AG04450 (cell line): Measurements from ENCODE around the gene RANBP9. TPM values are rescaled to one million over a fixed set of nuclear protein-coding genes. Genes with fewer than 3 reads are reported as not detected.

Experiments used
- CTCF ChIA-PET: fragments of 300-600, 350-600 bp; formaldehyde crosslinking; extraction: SDS; loops from one replicate; lab custom pipeline; 2022; ENCODE audit warnings: antibody characterized with exemption, inconsistent platforms; lab: Charles Lee
- POLR2A ChIA-PET: fragments of 350-600 bp; formaldehyde crosslinking; extraction: SDS; loops from one replicate; lab custom pipeline; 2021; ENCODE audit warnings: antibody characterized with exemption, inconsistent platforms; lab: Yijun Ruan, JAX
- DNase-seq: peaks from one replicate; pipeline ENCODE4 v3.0.0-alpha.2; 2011; ENCODE audit warnings: low read depth, low spot score
- H3K27ac ChIP-seq: one replicate; pipeline ENCODE4 v1.5.1; 2012; ENCODE audit warnings: low read depth, low read length, control low read depth
- H3K27me3 ChIP-seq: one replicate; pipeline ENCODE4 v1.6.0; 2012; ENCODE audit warnings: low read length; ENCODE audit not compliant: control insufficient read depth, insufficient read depth
- H3K4me3 ChIP-seq: 2 replicates; pipeline ENCODE4 v1.5.1; 2011; ENCODE audit warnings: mild to moderate bottlenecking, low read depth, low read length, control low read depth
- H3K9me3 ChIP-seq: 2 replicates; pipeline ENCODE4 v1.5.1; 2012; ENCODE audit warnings: low read length; ENCODE audit not compliant: control insufficient read depth, insufficient read depth
- polyA plus RNA-seq: library from polyadenylated mRNA; depleted of rRNA; stranded (reverse); fragments of >200 nt; gene quantifications from 2 replicates; pipeline ENCODE4 v1.2.3, GENCODE V29; 2011
- TF ChIP-seq, protein P1 (sequence below): IDR thresholded peaks from 2 replicates; pipeline ENCODE4 v1.5.1; 2011; ENCODE audit warnings: low read depth, low read length, control low read depth, inconsistent platforms

RANBP9 gene
- polyA plus RNA-seq, 1 experiment = 37.7 TPM

DNA sequence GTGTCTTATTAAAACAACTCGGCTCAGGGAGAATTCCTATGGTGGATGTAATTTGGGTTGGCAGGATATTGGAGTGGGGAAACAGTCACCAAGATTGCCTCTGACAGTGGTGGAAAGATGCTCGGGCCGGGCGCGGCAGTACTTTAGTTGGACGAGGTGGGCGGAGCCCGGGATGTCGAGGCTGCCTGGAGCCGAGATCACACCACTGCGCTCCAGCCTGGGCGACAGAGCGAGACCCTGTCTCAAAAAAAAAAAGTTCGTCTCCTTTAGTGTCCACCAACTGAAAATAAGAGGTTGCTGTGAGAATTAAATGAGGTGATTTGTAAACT lies 95.9 kb downstream of the RANBP9 start:
- no peak for DNase-seq
- Histone ChIP-seq H3K27me3 (no peaks in the 10 kb centered on the region), H3K27ac (peak overlapping the region; percentile 87), H3K9me3 (peaks cover 5% of the 10 kb centered on the region; the same call in 1 of the 2 replicates), H3K4me3 (peak overlapping the region; percentile 98)
- ChIA-PET CTCF (interaction anchor here (0.6 to 5.6 kb wide), 29 partner anchors 9 to 458 kb away, joined by 3 to 37 read pairs (median 4); partner anchors contain the start of genes MCUR1, SIRT5 and TBC1D7), POLR2A (interaction anchor here (1.0 to 3.1 kb wide), 7 partner anchors 11 to 452 kb away, joined by 3 to 30 read pairs (median 4); partner anchors contain the start of genes SIRT5 and TBC1D7)
- TF ChIP-seq, protein P1, sequence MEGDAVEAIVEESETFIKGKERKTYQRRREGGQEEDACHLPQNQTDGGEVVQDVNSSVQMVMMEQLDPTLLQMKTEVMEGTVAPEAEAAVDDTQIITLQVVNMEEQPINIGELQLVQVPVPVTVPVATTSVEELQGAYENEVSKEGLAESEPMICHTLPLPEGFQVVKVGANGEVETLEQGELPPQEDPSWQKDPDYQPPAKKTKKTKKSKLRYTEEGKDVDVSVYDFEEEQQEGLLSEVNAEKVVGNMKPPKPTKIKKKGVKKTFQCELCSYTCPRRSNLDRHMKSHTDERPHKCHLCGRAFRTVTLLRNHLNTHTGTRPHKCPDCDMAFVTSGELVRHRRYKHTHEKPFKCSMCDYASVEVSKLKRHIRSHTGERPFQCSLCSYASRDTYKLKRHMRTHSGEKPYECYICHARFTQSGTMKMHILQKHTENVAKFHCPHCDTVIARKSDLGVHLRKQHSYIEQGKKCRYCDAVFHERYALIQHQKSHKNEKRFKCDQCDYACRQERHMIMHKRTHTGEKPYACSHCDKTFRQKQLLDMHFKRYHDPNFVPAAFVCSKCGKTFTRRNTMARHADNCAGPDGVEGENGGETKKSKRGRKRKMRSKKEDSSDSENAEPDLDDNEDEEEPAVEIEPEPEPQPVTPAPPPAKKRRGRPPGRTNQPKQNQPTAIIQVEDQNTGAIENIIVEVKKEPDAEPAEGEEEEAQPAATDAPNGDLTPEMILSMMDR = no peak

DNA sequence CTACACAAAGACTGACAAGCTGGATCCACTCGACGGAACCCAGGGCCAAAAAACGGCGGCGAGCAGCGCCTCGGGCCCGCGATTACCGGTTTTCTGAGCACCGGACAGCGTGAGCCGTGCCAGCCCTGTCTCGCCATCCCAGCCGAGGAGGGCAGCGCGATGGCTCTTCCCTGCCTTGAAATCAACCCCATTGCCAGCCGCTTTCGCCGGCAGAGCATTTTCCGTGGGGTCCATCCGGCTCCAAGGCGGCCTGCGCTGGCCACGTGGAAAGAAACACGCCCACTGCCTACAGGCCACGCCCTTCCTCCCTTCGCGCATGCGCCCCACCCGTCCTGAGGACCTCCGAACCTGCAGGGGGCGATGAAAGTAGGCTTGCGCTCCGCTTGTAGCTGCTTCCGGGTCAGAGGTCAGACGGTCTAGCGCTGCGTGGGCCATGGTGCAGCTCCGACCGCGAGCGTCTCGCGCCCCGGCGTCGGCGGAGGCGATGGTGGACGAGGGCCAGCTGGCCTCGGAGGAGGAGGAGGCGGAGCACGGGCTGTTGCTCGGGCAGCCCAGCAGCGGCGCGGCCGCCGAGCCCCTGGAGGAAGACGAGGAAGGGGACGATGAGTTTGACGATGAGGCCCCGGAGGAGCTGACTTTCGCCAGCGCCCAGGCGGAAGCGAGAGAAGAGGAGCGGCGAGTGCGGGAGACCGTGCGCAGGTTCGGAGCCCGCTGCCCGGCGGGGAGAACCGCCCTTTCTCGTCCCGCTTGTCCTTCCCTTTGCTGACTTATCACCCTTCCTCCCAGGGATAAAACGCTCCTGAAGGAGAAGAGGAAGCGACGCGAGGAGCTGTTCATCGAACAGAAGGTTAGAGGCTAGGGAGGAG lies 96.5 kb downstream of the RANBP9 start, which contains the start of gene NOL7:
TSS of gene NOL7 (plus strand) at position 410 of the 866 bp plus-strand sequence. CDS start at position 434, 24 bp downstream.
- ChIA-PET CTCF (interaction anchor here (0.6 to 5.6 kb wide), 32 partner anchors 10 to 459 kb away, joined by 3 to 37 read pairs (median 4); partner anchors contain the start of genes SIRT5 and TBC1D7), POLR2A (interaction anchor here (0.6 to 3.1 kb wide), 14 partner anchors 10 to 453 kb away, joined by 3 to 30 read pairs (median 4); partner anchors contain the start of genes GFOD1, SIRT5 and TBC1D7)
- peak; percentile 98 for DNase-seq
- TF ChIP-seq, protein P1 = peak; percentile 87
- Histone ChIP-seq H3K27ac (peak within 1 kb of the TSS; percentile 94), H3K27me3 (no peaks in the 10 kb centered on the region), H3K4me3 (peak within 1 kb of the TSS; percentile 98), H3K9me3 (peaks cover 5% of the 10 kb centered on the region; the same call in 1 of the 2 replicates)

DNA sequence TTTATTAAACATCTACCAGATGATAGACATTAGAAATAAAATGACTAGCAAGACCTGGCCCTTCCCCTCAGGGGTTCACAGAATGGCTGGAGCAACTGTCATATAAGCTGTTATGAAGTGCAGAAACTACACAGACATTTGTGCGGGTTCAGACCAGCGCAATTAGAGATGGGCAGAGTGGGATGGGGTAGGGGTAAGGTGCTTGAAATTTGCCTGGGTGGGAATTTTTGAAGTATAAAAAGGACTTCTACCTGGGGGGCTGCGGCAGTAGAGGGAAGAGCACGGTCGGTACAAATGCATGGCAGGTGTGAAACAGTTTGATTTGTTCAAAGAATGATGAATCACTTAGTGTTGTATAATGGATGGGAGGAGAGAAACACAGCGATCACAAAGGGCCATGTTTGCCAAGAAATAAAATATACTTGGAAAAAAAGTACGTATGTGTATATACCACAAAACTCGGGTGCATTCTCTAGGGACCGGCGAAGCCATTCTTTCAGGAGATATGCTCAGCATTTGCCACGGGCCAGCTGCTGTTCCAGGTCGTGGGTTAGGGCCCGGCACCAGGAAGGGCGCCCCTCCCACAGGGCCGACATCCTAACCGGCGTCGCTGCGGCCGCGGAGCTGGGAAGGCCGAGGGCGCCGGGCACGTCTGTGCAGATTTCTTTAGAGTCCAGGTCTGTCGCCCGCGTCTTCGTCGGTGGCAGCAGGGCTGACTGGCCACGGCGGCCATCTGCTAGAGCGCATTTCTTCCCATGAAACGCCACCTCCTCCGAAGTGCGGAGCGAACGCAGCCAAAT lies 97.3 kb downstream of the RANBP9 start:
- Histone ChIP-seq H3K9me3 (peaks cover 5% of the 10 kb centered on the region; the same call in 1 of the 2 replicates), H3K4me3 (peak overlapping the region; percentile 98), H3K27me3 (no peaks in the 10 kb centered on the region), H3K27ac (peak overlapping the region; percentile 94)
- TF ChIP-seq, protein P1 = no peak
- no peak for DNase-seq
- CTCF ChIA-PET = interaction anchor here (0.5 to 5.6 kb wide), 17 partner anchors 11 to 460 kb away, joined by 3 to 37 read pairs (median 4); partner anchors contain the start of genes SIRT5 and TBC1D7
- POLR2A ChIA-PET = interaction anchor here (0.6 to 3.1 kb wide), 14 partner anchors 9 to 312 kb away, joined by 3 to 30 read pairs (median 3); partner anchors contain the start of genes GFOD1, SIRT5 and TBC1D7

DNA sequence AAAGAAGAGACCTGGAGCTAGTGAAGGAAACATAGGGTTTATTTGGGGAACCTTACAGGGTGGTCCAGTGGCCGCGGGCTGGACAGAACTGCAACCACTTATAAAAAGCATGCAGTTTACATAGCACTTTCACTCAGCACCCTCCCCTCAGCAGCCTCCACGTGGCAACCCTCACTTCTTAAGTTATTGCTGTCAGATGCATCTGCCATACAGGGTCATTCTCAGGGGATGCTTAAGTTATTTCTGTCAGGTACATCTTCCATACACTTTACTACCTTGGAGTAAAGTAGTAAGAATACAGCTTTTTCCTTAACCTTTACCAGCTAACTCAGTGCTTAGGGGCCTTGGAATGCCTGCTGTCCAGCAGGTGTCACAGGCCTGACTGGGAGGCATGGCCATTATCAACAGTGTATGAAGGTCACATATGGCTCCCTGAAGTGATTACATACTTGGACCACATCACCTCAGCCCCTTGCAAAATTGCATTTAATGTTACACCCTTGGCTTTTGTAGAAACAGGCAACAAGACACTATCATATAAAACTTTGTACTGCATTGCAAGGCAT lies 98.5 kb downstream of the RANBP9 start:
- Histone ChIP-seq H3K9me3 (peaks cover 5% of the 10 kb centered on the region; the same call in 1 of the 2 replicates), H3K27ac (no peak overlapping the region), H3K27me3 (no peaks in the 10 kb centered on the region), H3K4me3 (no peak overlapping the region)
- TF ChIP-seq, protein P1 = no peak
- CTCF ChIA-PET = interaction anchor here (5.6 kb wide), 1 partner anchor 38 kb away, joined by 37 read pairs; the partner anchor contains the start of gene SIRT5
- POLR2A ChIA-PET = interaction anchor here (1.3 kb wide), 1 partner anchor 97 kb away, joined by 3 read pairs; no protein-coding TSS in a partner anchor
- DNase-seq = no peak
